ENCODE results near the gene FTCD. TPM values are rescaled to one million over a fixed set of nuclear protein-coding genes. Genes with fewer than 3 reads are reported as not detected.

FTCD gene
- polyA plus RNA-seq, 1 donor = 61.8 TPM

DNA sequence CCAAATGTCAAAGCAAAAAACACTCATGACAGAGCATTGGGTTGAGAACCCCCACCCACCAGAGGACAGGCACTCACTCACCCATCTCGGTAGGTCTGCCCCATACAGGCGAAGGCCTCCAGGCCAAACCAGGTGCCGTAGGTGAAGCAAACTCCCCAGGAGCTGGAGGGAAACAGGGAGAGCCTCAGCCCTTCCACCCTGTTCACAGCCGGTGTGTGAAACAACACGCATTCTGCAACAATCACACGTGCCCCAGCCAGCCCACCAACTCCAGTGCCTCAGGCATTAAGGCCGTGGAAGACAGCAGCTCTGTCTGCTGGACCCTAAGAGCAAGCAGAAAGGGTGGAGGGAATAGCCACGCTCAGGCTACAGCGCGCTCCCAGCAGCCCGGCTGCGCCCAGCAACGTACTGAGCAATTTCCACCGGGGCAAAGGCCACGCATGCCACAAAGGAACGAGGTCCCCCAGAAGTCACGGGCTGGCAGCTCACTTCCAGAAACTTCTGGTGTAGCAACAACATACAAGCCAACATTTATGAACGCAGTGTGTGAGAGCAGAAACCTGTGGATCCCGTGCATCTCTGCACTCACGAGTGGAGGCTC is 40.3 kb upstream of the FTCD start:
- peaks cover 47% of the 10 kb centered on the region for H3K36me3 ChIP-seq (ENCODE audit: control insufficient read depth, insufficient read depth, low read length)
- no CpG with 5 or more reads among the region's 20 CpGs for WGBS (ENCODE audit: insufficient coverage, low lambda C conversion rate)
- H3K9me3 ChIP-seq (ENCODE audit: control insufficient read depth, low read depth, low read length) = no peaks in the 10 kb centered on the region

GRCh38 chr21:46194374-46195334 is 39.3 kb upstream of the FTCD start:
- Histone ChIP-seq H3K4me3 (ENCODE audit: low read length) (no peak overlapping the region), H3K36me3 (ENCODE audit: control insufficient read depth, insufficient read depth, low read length) (peaks cover 45% of the 10 kb centered on the region), H3K27ac (ENCODE audit: low read length) (no peak overlapping the region), H3K4me1 (ENCODE audit: control insufficient read depth, insufficient read depth, low read length) (no peaks in the 10 kb centered on the region), H3K27me3 (ENCODE audit: control insufficient read depth, insufficient read depth, low read length) (no peaks in the 10 kb centered on the region), H3K9me3 (ENCODE audit: control insufficient read depth, low read depth, low read length) (no peaks in the 10 kb centered on the region)
- WGBS (ENCODE audit: insufficient coverage, low lambda C conversion rate) = no CpG with 5 or more reads among the region's 34 CpGs
- no peak for DNase-seq

More for the DNA sequence above, 40.3 kb upstream of the FTCD start:
- Histone ChIP-seq H3K27me3 (ENCODE audit: control insufficient read depth, insufficient read depth, low read length) (no peaks in the 10 kb centered on the region), H3K27ac (ENCODE audit: low read length) (no peak overlapping the region), H3K4me1 (ENCODE audit: control insufficient read depth, insufficient read depth, low read length) (no peaks in the 10 kb centered on the region), H3K4me3 (ENCODE audit: low read length) (no peak overlapping the region)
- no peak for DNase-seq

- no CpG with 5 or more reads among the region's 10 CpGs for WGBS (ENCODE audit: insufficient coverage, low lambda C conversion rate)
- DNase-seq = no peak
Observed at GRCh38 chr21:46193829-46194373, 38.5 kb upstream of the FTCD start.

GRCh38 chr21:46191686-46192575 is 36.6 kb upstream of the FTCD start:
- no peak for DNase-seq
- Histone ChIP-seq H3K36me3 (ENCODE audit: control insufficient read depth, insufficient read depth, low read length) (peaks cover 43% of the 10 kb centered on the region), H3K27me3 (ENCODE audit: control insufficient read depth, insufficient read depth, low read length) (no peaks in the 10 kb centered on the region), H3K4me1 (ENCODE audit: control insufficient read depth, insufficient read depth, low read length) (no peaks in the 10 kb centered on the region), H3K4me3 (ENCODE audit: low read length) (no peak overlapping the region), H3K27ac (ENCODE audit: low read length) (no peak overlapping the region), H3K9me3 (ENCODE audit: control insufficient read depth, low read depth, low read length) (no peaks in the 10 kb centered on the region)
- no CpG with 5 or more reads among the region's 20 CpGs for WGBS (ENCODE audit: insufficient coverage, low lambda C conversion rate)

More at GRCh38 chr21:46193829-46194373, 38.5 kb upstream of the FTCD start:
- Histone ChIP-seq H3K27me3 (ENCODE audit: control insufficient read depth, insufficient read depth, low read length) (no peaks in the 10 kb centered on the region), H3K36me3 (ENCODE audit: control insufficient read depth, insufficient read depth, low read length) (peaks cover 43% of the 10 kb centered on the region), H3K4me1 (ENCODE audit: control insufficient read depth, insufficient read depth, low read length) (no peaks in the 10 kb centered on the region), H3K27ac (ENCODE audit: low read length) (no peak overlapping the region), H3K9me3 (ENCODE audit: control insufficient read depth, low read depth, low read length) (no peaks in the 10 kb centered on the region), H3K4me3 (ENCODE audit: low read length) (no peak overlapping the region)

- H3K9me3 ChIP-seq (ENCODE audit: control insufficient read depth, low read depth, low read length) = no peaks in the 10 kb centered on the region
- no peaks in the 10 kb centered on the region for H3K4me1 ChIP-seq (ENCODE audit: control insufficient read depth, insufficient read depth, low read length)
- H3K27ac ChIP-seq (ENCODE audit: low read length) = no peak overlapping the region
- H3K36me3 ChIP-seq (ENCODE audit: control insufficient read depth, insufficient read depth, low read length) = peaks cover 40% of the 10 kb centered on the region
- H3K27me3 ChIP-seq (ENCODE audit: control insufficient read depth, insufficient read depth, low read length) = no peaks in the 10 kb centered on the region
- no peak for DNase-seq
- no CpG with 5 or more reads among the region's 4 CpGs for WGBS (ENCODE audit: insufficient coverage, low lambda C conversion rate)
- no peak overlapping the region for H3K4me3 ChIP-seq (ENCODE audit: low read length)
Observed at GRCh38 chr21:46191257-46191685, 35.9 kb upstream of the FTCD start.

- no peaks in the 10 kb centered on the region for H3K27me3 ChIP-seq (ENCODE audit: control insufficient read depth, insufficient read depth, low read length)
- DNase-seq = no peak
- H3K4me3 ChIP-seq (ENCODE audit: low read length) = no peak overlapping the region
- peaks cover 34% of the 10 kb centered on the region for H3K36me3 ChIP-seq (ENCODE audit: control insufficient read depth, insufficient read depth, low read length)
- no peak overlapping the region for H3K27ac ChIP-seq (ENCODE audit: low read length)
- H3K9me3 ChIP-seq (ENCODE audit: control insufficient read depth, low read depth, low read length) = no peaks in the 10 kb centered on the region
- H3K4me1 ChIP-seq (ENCODE audit: control insufficient read depth, insufficient read depth, low read length) = no peaks in the 10 kb centered on the region
- no CpG with 5 or more reads among the region's 15 CpGs for WGBS (ENCODE audit: insufficient coverage, low lambda C conversion rate)
Observed at GRCh38 chr21:46190491-46191131, 35.2 kb upstream of the FTCD start.

DNA sequence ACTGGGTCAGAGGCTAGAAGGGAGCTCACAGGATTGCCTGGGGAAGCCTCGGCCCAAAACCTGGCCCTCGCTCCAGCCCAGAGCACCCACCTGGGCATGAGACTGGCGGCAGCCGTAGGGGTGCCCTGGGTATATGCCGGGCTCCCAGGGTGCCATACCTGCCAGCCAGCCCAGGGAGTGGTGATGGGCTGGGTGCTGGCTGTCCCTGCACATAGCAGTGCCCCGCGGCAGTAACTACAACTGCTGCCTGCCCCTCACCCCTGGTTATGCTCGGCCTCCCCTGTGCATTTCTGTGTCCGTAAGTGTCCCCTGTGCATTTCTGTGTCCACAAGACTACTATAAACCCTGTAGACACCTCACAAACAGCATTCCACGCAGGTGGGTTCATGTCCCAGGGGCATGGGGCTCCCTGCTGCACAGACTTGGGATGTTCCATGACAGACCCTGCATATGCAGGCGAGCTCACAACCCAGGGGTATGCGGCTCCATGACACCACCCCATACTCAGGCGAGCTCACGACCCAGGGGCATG is 34.6 kb upstream of the FTCD start:
- H3K4me3 ChIP-seq (ENCODE audit: low read length) = no peak overlapping the region
- no peaks in the 10 kb centered on the region for H3K27me3 ChIP-seq (ENCODE audit: control insufficient read depth, insufficient read depth, low read length)
- H3K9me3 ChIP-seq (ENCODE audit: control insufficient read depth, low read depth, low read length) = no peaks in the 10 kb centered on the region
- peaks cover 30% of the 10 kb centered on the region for H3K36me3 ChIP-seq (ENCODE audit: control insufficient read depth, insufficient read depth, low read length)
- no CpG with 5 or more reads among the region's 14 CpGs for WGBS (ENCODE audit: insufficient coverage, low lambda C conversion rate)
- no peak for DNase-seq
- no peak overlapping the region for H3K27ac ChIP-seq (ENCODE audit: low read length)
- no peaks in the 10 kb centered on the region for H3K4me1 ChIP-seq (ENCODE audit: control insufficient read depth, insufficient read depth, low read length)

- H3K4me1 ChIP-seq (ENCODE audit: control insufficient read depth, insufficient read depth, low read length) = no peaks in the 10 kb centered on the region
- WGBS (ENCODE audit: insufficient coverage, low lambda C conversion rate) = no CpG with 5 or more reads among the region's 9 CpGs
- peaks cover 23% of the 10 kb centered on the region for H3K36me3 ChIP-seq (ENCODE audit: control insufficient read depth, insufficient read depth, low read length)
- H3K9me3 ChIP-seq (ENCODE audit: control insufficient read depth, low read depth, low read length) = no peaks in the 10 kb centered on the region
- H3K27ac ChIP-seq (ENCODE audit: low read length) = no peak overlapping the region
- no peak for DNase-seq
- H3K4me3 ChIP-seq (ENCODE audit: low read length) = no peak overlapping the region
- no peaks in the 10 kb centered on the region for H3K27me3 ChIP-seq (ENCODE audit: control insufficient read depth, insufficient read depth, low read length)
Observed at GRCh38 chr21:46189213-46189958, 34.0 kb upstream of the FTCD start.
